GM12874 (cell line): Measurements from ENCODE around the gene TAC1.

Source experiments
- CTCF ChIP-seq: IDR thresholded peaks from 2 replicates; pipeline ENCODE4 v1.5.1; 2011; ENCODE audit warnings: low read depth, mild to moderate bottlenecking, control low read depth, low read length, moderate library complexity; ENCODE audit not compliant: insufficient read depth

Gene TAC1

GRCh38 chr7:97733276-97734161 lies 1.6 kb downstream of the TAC1 start:
- TF ChIP-seq CTCF, result no peak

DNA sequence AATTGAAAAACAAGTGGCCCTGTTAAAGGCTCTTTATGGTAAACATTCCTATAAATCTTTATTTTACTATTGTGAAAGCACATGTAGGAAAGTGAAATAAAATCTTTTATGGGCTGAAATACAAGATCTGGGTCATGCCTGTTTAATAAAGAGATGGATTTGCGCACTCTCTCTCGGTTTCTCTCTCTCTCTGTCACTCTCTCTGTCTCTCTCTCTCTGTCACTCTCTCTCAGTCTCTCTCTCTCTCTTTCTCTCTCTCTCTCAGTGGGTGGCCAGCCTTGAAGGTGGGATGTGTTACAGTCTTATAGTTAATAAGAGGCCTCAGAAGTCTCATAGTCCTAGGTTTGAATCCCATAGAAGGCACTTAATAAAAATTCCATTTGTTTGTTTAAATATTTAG lies 2.4 kb downstream of the TAC1 start:
- no peak for TF ChIP-seq CTCF

DNA sequence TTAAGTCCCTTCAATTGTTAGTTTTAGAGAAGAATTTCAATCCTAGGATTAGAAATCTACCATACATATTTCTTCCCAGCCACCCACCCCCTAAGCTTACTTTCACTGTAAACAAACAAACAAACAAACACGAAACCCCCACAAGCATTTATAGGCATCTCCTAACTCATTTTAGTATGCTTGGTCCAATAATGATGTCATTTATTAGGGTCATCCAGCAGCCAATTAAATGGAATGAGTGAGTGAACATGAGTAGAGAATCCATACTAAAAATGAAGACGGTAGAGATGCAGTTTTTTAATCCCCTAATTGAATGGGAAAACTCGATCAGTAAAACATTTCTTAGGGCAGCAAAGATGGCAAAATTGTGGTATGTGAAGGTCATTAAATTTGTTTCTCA lies 3.2 kb downstream of the TAC1 start:
- no peak for TF ChIP-seq CTCF

DNA sequence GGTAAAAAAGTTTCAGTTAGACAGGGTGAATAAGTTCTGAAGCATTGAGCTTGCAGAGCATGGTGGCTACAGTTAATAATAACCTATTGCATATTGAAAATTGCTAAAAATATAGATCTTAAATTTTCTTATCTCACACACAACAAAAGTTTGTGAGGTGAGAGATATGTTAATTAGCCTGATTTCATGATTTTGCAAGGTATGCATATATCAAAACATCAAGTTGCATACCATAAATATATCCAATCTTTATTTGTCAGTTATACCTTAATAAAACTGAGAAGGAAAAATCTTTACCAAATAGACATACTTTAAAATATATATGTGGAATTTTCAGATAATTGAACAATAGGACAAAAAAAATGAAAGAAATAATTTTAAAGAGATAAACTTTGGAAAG lies 16.6 kb downstream of the TAC1 start:
- no peak for TF ChIP-seq CTCF

DNA sequence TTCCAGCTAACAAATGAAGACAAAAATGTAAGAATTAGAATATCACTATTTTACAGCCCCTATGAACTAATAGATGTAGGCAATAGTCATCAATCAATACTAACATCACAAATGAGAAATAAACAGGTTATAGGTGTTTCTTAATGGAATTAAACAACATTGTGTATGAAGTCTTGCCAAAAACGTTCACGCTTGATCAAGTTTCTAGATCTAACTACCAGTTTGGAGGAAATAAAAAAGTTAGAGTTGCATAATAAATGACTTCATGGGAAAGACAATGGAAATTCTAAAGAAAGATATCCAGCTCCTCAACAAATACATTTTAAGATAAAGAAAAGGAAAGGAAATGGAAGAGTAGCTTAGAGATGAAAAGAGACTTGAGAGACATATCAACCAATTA lies 19.7 kb downstream of the TAC1 start:
- TF ChIP-seq CTCF, result no peak

- no peak for TF ChIP-seq CTCF
Measured at GRCh38 chr7:97752215-97752614, 20.3 kb downstream of the TAC1 start.

- no peak for TF ChIP-seq CTCF
Measured at GRCh38 chr7:97757824-97758223, 25.9 kb downstream of the TAC1 start.
